GM12878 (cell line): ENCODE results near the gene WBP1L.

Source experiments
- POLR2A ChIP-seq: IDR thresholded peaks from 2 replicates; pipeline ENCODE4 v1.6.1; 2011; ENCODE audit warnings: low read depth, mild to moderate bottlenecking, low read length
- SMAD1 ChIP-seq: fragments of 450-650 bp; IDR thresholded peaks from 2 replicates; pipeline ENCODE4 v1.6.1; 2018; ENCODE audit warnings: mild to moderate bottlenecking, low read depth; ENCODE audit not compliant: partially characterized antibody
- SMC3 ChIP-seq: IDR thresholded peaks from 2 replicates; pipeline ENCODE4 v1.6.1; 2011; ENCODE audit warnings: low read length, improper control_type of control experiment, borderline replicate concordance
- TCF12 ChIP-seq: IDR thresholded peaks from 2 replicates; pipeline ENCODE4 v1.6.1; 2011; ENCODE audit warnings: low read depth, mild to moderate bottlenecking, low read length
- YBX1 ChIP-seq: fragments of 450-650 bp; IDR thresholded peaks from 2 replicates; pipeline ENCODE4 v1.6.1; 2016; ENCODE audit warnings: antibody characterized with exemption
- YY1 ChIP-seq: IDR thresholded peaks from 2 replicates; pipeline ENCODE4 v1.6.1; 2011; ENCODE audit warnings: low read depth, mild to moderate bottlenecking, low read length
- ZNF274 ChIP-seq: IDR thresholded peaks from one replicate; pipeline ENCODE4 v1.8.0; 2011; ENCODE audit not compliant: insufficient read length, insufficient read depth
- TF ChIP-seq, protein P1 (sequence below): fragments of 450-650 bp; IDR thresholded peaks from 2 replicates; pipeline ENCODE4 v1.6.1; 2017; ENCODE audit warnings: mild to moderate bottlenecking, moderate library complexity

DNA sequence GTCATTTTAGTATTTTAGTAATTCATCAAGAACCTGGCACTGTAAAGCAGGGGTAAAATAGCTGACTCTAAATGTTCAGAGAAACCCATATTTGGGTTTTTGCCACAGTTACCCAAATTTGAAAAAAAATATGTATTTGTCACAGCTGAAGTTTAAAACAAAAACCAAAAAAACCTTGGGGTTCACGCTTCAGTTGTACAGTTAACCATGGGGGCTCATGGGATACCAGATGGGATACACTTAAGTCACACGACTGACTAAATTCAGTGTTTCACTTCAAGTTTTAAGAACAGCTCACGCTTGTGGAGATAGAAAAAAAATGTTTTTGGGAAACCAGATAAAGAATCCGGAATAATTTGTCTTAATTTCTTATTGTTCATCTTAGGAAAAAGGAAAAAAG is 31.7 kb upstream of the WBP1L start:
- TF ChIP-seq, protein P1, sequence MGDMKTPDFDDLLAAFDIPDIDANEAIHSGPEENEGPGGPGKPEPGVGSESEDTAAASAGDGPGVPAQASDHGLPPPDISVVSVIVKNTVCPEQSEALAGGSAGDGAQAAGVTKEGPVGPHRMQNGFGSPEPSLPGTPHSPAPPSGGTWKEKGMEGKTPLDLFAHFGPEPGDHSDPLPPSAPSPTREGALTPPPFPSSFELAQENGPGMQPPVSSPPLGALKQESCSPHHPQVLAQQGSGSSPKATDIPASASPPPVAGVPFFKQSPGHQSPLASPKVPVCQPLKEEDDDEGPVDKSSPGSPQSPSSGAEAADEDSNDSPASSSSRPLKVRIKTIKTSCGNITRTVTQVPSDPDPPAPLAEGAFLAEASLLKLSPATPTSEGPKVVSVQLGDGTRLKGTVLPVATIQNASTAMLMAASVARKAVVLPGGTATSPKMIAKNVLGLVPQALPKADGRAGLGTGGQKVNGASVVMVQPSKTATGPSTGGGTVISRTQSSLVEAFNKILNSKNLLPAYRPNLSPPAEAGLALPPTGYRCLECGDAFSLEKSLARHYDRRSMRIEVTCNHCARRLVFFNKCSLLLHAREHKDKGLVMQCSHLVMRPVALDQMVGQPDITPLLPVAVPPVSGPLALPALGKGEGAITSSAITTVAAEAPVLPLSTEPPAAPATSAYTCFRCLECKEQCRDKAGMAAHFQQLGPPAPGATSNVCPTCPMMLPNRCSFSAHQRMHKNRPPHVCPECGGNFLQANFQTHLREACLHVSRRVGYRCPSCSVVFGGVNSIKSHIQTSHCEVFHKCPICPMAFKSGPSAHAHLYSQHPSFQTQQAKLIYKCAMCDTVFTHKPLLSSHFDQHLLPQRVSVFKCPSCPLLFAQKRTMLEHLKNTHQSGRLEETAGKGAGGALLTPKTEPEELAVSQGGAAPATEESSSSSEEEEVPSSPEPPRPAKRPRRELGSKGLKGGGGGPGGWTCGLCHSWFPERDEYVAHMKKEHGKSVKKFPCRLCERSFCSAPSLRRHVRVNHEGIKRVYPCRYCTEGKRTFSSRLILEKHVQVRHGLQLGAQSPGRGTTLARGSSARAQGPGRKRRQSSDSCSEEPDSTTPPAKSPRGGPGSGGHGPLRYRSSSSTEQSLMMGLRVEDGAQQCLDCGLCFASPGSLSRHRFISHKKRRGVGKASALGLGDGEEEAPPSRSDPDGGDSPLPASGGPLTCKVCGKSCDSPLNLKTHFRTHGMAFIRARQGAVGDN, result no peak
- TF ChIP-seq ZNF274 (no peak), POLR2A (no peak), TCF12 (no peak), YBX1 (no peak), SMC3 (no peak), SMAD1 (no peak), YY1 (no peak)
